ENCODE data around the gene CITED1.

Gene CITED1

GRCh38 chrX:72271091-72271788 is 34.5 kb downstream of the CITED1 start:
- Histone ChIP-seq H3K9me3 (ENCODE audit: control insufficient read depth, insufficient read depth, low read length) (no peaks in the 10 kb centered on the region), H3K9me2 (replicated peaks; ENCODE audit: control insufficient read depth, low read length) (no peaks in the 10 kb centered on the region), H3K4me1 (ENCODE audit: control insufficient read depth, low read length) (peaks cover 18% of the 10 kb centered on the region), H3K79me2 (ENCODE audit: control insufficient read depth, low read length) (peaks cover 27% of the 10 kb centered on the region), H3K36me3 (ENCODE audit: control insufficient read depth, low read length) (peaks cover 74% of the 10 kb centered on the region), H3K4me2 (ENCODE audit: low read length) (no peak overlapping the region), H3K4me3 (ENCODE audit: low read length) (no peak overlapping the region), H3F3A (ENCODE audit: control insufficient read depth, insufficient read depth) (peaks cover 62% of the 10 kb centered on the region), H3K27me3 (ENCODE audit: control insufficient read depth, low read length) (no peaks in the 10 kb centered on the region), H3K27ac (ENCODE audit: low read depth, low read length) (no peak overlapping the region), H4K20me1 (ENCODE audit: control insufficient read depth, insufficient read depth, low read depth, low read length) (peaks cover 3% of the 10 kb centered on the region)
- TF ChIP-seq, protein P1, sequence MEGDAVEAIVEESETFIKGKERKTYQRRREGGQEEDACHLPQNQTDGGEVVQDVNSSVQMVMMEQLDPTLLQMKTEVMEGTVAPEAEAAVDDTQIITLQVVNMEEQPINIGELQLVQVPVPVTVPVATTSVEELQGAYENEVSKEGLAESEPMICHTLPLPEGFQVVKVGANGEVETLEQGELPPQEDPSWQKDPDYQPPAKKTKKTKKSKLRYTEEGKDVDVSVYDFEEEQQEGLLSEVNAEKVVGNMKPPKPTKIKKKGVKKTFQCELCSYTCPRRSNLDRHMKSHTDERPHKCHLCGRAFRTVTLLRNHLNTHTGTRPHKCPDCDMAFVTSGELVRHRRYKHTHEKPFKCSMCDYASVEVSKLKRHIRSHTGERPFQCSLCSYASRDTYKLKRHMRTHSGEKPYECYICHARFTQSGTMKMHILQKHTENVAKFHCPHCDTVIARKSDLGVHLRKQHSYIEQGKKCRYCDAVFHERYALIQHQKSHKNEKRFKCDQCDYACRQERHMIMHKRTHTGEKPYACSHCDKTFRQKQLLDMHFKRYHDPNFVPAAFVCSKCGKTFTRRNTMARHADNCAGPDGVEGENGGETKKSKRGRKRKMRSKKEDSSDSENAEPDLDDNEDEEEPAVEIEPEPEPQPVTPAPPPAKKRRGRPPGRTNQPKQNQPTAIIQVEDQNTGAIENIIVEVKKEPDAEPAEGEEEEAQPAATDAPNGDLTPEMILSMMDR (IDR thresholded peaks at IDR 0.05; ENCODE audit: low read depth, low read length, poor library complexity, severe bottlenecking): no peak
- no peak for TF ChIP-seq EZH2phosphoT487 (IDR thresholded peaks at IDR 0.05; ENCODE audit: borderline replicate concordance, low read length)

GRCh38 chrX:72270316-72270866 is 35.3 kb downstream of the CITED1 start:
- TF ChIP-seq, protein P1 (IDR thresholded peaks at IDR 0.05; ENCODE audit: low read depth, low read length, poor library complexity, severe bottlenecking): no peak
- no peak for TF ChIP-seq EZH2phosphoT487 (IDR thresholded peaks at IDR 0.05; ENCODE audit: borderline replicate concordance, low read length)
- Histone ChIP-seq H3F3A (ENCODE audit: control insufficient read depth, insufficient read depth) (peaks cover 55% of the 10 kb centered on the region), H3K9me2 (replicated peaks; ENCODE audit: control insufficient read depth, low read length) (no peaks in the 10 kb centered on the region), H3K79me2 (ENCODE audit: control insufficient read depth, low read length) (peaks cover 18% of the 10 kb centered on the region), H4K20me1 (ENCODE audit: control insufficient read depth, insufficient read depth, low read depth, low read length) (peaks cover under 1% of the 10 kb centered on the region), H3K9me3 (ENCODE audit: control insufficient read depth, insufficient read depth, low read length) (no peaks in the 10 kb centered on the region), H3K27me3 (ENCODE audit: control insufficient read depth, low read length) (no peaks in the 10 kb centered on the region), H3K27ac (ENCODE audit: low read depth, low read length) (no peak overlapping the region), H3K4me1 (ENCODE audit: control insufficient read depth, low read length) (peaks cover 14% of the 10 kb centered on the region), H3K36me3 (ENCODE audit: control insufficient read depth, low read length) (peaks cover 65% of the 10 kb centered on the region), H3K4me3 (ENCODE audit: low read length) (no peak overlapping the region), H3K4me2 (ENCODE audit: low read length) (no peak overlapping the region)

- Histone ChIP-seq H3F3A (ENCODE audit: control insufficient read depth, insufficient read depth) (peaks cover 50% of the 10 kb centered on the region), H3K27ac (ENCODE audit: low read depth, low read length) (no peak overlapping the region), H3K9me2 (replicated peaks; ENCODE audit: control insufficient read depth, low read length) (no peaks in the 10 kb centered on the region), H3K27me3 (ENCODE audit: control insufficient read depth, low read length) (no peaks in the 10 kb centered on the region), H4K20me1 (ENCODE audit: control insufficient read depth, insufficient read depth, low read depth, low read length) (no peaks in the 10 kb centered on the region; the same call in none of the 2 replicates), H3K4me3 (ENCODE audit: low read length) (no peak overlapping the region), H3K4me2 (ENCODE audit: low read length) (no peak overlapping the region), H3K79me2 (ENCODE audit: control insufficient read depth, low read length) (peaks cover 12% of the 10 kb centered on the region), H3K9me3 (ENCODE audit: control insufficient read depth, insufficient read depth, low read length) (no peaks in the 10 kb centered on the region), H3K4me1 (ENCODE audit: control insufficient read depth, low read length) (peaks cover 8% of the 10 kb centered on the region), H3K36me3 (ENCODE audit: control insufficient read depth, low read length) (peaks cover 59% of the 10 kb centered on the region)
- TF ChIP-seq, protein P1 (IDR thresholded peaks at IDR 0.05; ENCODE audit: low read depth, low read length, poor library complexity, severe bottlenecking): no peak
- TF ChIP-seq EZH2phosphoT487 (IDR thresholded peaks at IDR 0.05; ENCODE audit: borderline replicate concordance, low read length): no peak
These were observed 36.0 kb downstream of the CITED1 start for GRCh38 chrX:72269671-72270251.

Data from DOHH2 (cell line).